LHCN-M2 (cell line): ENCODE data around the gene TSKU. TPM values are rescaled to one million over a fixed set of nuclear protein-coding genes. Genes with fewer than 3 reads are reported as not detected.

Source experiments
- DNase-seq: peaks from one replicate; pipeline ENCODE4 v3.0.0-alpha.2; 2012; ENCODE audit warnings: low read depth
- total RNA-seq: library from RNA; depleted of rRNA; stranded (reverse); fragments of >200 nt; gene quantifications from 2 replicates; pipeline ENCODE4 v1.2.3, GENCODE V29; 2014

TSKU gene
- total RNA-seq, 1 experiment from 2014 or later: 22.6 TPM

GRCh38 chr11:76752321-76753143 lies 30.6 kb upstream of the TSKU start:
- no peak for DNase-seq

DNA sequence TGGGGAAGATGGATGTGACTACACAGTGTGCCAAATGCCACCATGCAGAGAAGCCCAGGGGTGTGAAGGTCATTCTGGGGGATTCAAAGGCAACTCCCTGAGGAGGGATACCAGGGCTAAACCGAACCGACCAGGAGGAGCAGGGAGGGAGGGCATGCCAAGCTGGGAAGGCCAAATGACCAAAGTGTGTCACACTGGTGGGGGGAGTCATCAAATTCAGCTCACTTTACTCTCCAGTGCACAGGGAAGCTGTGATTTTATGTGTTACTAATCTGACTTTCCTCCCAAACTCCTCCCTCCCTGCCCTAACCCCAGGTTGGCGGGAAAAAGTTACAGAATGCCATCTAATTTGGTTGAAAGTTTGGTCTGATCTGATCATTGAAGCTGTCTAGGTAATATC lies 29.7 kb upstream of the TSKU start:
- DNase-seq: no peak

DNA sequence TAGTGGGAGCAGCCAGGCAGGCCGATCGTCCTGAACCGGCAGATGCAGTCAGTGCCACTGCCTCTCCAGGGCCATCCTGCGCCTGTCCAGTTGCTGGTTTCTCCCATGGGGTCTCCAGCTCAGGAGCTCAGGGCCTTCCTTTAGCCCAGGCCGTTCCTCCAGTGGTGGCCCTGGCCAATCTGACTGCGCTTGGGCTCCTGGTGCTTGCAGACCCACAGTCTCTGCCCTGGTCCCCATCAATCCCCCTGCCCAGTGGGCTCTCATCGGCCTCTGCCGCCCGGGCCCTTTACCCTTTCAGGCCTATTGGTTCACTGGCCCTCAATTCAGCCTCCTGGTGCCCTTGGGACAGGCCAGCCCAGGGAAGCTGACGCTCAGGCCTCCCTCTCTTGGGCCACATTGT lies 29.2 kb upstream of the TSKU start:
- no peak for DNase-seq

DNA sequence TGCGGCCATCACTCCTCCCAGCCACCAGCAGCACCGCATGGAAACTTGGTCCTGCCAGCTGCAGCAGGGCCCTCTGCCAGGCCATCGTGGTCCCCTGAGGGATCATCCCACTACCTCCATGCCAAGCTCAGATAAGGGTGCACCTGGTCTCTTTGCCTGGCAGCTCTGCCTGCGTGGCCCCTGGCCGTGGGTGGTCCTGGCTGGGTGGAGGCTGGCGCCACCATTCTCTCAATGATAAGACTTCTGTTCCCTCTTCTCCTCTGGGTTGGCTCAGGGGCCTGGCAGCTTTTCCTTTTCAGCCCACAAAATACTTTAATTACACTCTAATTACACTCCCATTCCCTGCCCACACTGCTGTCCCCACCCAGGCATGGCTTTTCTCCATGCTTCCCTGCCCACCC lies 26.8 kb upstream of the TSKU start:
- no peak for DNase-seq

GRCh38 chr11:76758311-76758710 lies 24.8 kb upstream of the TSKU start:
- no peak for DNase-seq

DNA sequence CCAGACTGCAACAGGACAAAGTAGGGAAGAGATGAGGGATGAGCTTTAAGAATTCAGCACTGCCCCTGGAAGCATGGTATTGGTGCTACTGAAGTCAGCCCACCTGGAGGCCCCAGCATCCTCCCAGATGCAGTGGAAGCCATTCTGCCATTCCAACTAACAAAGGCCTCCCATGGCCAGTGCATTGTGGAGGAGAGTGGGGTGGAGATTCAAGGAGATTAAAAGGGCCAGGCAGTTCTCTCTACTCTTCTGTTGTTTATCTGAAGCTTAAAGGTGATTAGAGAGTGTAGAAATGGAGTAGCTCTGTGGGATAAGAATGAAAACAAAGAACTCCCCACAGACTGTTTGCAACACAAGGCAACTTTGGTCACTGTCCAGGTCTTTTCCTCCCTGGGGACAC lies 24.1 kb upstream of the TSKU start:
- DNase-seq: no peak

- no peak for DNase-seq
These were observed 23.6 kb upstream of the TSKU start for GRCh38 chr11:76759517-76759916.

DNA sequence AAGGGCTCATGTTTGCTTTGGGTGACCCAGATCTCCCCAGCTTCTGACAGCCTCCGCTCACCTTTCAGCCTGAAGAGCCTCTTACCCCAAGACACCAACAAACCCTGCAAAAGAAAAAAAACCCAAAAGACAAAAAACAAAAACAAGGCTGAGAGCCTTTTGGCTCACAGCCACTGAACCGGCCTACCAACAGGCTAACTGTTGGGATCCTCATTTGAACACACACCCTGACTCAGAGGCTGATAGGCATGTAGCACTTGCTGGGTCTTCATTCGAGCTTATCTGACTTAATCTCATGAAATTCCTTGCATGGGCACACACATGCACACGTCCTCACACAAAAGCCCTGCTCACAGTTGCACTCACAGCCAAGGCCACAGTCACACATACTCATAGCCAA lies 22.9 kb upstream of the TSKU start:
- DNase-seq: no peak

DNA sequence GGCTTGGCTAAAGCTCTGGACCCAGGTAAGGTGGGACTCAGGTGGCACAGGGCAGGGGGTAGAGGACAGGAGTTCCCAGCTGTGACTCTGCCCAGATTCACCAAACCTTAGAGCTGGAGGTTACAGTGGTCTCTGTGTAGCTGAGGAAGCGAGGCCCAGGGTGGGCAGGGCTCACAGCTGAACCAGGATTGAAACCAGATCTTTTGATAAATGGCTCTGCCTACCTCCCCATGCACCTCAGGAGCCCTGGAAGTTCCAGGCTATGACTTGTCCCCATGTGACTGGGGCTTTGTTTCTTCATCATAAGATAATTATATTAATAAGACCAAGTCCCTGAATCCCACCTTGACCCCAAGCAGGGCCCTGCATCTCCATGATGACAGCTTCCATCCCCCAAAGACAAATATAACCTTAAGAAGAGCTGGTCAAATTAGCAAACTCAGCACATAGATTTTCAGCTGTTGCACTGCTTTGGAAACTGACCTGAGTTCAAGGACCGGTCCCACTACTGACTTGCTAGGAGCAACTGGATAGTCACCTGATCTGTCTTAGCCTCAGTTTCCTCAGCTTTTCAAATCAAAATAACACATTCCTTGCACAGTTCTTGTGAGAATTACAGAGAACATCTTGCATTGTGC lies 21.3 kb upstream of the TSKU start:
- no peak for DNase-seq

- no peak for DNase-seq
These were observed 20.8 kb upstream of the TSKU start for GRCh38 chr11:76762356-76762752.

DNA sequence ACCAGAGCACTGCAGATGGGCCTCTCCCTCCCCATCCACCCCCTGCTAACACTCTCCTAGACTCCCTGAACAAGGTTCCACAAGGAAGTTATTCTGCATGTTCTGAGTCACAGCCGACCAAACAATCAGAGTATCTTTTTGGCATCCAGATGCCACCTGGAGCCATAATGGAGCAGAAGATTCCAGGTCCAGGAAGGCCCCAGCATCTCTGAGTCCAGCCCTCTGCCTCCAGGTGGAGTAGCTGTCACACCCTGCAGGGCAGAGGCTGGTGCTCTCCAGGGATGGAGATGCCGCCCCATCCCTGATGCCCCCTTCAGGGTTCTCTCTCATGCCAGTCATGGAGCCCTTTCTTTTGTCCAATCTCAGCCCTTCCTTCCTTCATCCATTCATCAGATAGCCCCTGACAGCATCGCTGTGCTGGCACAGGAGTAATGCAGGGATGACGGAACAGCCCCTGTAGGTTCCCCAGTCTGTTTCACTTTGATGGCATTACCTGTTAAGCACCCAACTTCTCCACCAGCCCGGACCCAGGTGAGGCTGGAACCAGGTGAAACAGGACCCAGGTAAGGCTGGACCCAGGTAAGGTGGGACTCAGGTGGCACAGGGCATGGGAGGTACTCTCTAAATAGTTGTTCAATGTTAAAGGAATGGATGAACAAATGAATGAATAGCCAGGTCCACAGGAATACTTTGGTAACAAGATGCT lies 20.1 kb upstream of the TSKU start:
- DNase-seq: no peak

DNA sequence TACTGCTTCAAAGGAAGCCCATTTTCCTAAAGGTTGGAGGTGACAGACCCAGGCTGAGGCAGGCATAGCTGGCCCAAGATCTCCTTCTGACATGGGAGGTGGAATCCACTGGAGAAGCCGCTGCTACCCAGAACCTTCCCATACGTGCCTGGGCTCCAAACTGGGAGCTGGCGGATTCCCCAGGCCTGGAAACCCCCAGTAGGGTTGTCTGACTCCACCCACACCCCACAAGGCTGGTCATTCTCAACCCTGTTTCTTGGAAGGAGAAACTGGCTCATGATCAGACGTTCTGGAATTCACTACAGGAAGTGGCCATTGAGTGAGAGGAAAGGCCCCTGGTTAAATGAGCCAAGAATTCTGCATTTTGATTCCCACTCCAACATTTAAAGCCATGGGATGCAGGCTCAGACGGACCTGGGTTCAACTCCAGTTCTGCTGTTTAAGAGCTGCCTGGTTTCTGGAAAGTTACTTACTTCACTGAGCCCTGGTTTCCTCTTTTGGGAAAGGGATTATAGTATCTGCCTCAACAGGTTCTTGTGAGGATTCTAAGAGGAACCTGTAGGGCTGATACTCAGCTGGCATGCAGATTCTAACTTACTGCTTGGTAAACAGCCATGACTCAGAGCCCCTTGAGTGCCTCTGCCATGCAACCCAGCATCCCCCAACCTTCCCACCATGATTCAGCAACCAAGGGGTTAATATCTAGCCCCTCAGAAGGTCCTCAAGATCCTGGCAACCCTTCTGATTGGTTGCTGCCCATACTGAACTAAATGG lies 19.4 kb upstream of the TSKU start:
- no peak for DNase-seq

DNA sequence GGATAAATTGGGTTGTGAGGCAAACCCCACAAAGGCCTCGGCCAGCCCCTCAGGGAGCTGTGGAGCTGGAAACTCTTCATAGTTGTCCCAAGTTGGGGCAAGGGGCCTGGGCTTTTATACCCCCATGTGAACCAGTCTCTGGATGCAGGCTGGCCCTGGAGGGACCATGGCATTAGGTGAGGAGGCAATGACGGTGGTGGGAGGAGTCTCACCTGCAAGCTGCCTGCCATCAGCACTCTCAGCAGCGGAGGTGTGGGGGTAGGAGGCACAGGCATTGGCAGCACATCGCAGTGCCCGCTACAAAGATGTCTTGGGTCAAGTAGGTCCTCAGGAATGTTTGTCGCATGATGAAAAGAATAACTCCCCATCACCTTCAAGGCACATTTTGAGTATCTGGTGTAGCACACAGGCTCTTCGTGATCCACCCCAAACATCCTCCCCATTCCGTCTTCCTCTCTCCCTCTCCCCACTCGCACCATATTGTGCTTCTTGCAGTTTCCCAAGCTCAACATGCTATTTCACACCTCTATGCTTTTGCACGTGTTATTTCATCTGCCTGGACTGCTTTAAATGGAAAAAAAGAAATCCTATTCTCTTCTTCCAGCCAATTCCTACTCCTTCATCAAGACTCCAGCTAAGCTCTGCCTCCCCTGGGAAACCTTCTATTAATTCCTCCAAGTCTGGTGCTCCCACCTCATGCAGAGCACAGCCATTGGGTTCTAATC lies 18.1 kb upstream of the TSKU start:
- DNase-seq: no peak

DNA sequence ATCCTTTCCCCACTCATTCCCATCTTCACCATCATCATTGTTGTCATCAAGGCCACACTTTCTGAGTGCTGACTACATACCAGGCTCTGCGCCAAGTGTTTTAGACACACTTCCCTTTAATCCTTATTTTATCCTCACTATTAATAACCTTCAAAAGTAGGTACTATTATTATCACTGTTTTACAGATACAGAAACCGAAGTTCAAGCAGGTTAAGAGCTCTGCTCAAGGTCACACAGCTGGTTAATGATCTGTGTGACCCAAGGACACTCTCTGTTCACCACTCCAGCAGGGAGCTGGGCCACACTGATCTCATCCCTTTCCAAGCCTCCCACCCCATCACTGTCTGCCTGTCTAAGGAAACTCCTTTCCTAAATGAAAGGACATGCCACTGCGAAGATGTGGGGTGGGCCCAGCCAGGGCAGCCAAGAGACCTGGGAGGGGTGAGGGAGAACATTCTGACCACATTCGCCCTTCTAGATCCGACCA lies 17.2 kb upstream of the TSKU start:
- no peak for DNase-seq

DNA sequence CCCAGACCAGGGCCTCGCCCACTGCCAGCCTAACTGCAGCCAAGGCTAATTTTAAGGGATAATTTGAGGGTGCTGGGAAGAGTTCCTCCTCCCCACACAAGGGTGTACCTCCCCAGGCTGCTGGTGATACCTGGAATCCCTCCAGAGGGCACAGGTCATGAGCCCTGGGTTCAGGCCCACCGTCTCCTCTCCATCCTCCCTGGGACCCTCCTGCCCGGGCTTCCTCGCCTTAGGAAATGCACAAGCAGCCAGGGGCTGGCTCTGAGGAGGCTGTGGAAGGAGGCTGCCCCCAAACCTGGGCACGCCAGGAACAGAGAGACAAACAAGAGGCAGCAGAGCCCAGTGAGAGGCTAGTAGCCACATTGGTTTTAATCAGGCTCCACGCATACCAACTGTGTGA lies 16.6 kb upstream of the TSKU start:
- no peak for DNase-seq

DNA sequence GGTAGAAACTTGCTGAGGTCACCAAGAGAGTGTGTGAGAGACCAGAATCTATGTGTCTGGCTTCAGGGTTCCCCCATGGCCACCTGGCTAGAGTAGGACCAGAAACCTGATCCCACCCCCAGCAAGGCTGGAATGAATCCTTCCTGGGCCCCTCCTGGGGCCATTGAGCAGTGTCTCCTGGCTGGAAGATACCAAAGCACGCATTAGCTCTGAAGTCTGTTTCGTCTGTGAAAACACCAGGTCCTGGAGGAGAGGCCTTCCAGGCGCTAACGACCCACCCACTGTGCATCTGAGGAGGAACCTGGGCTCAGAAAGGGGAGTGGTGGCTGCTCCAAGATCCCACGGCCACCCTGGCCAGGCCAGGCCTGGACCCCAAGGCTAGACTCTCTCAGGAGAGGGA lies 15.5 kb upstream of the TSKU start:
- no peak for DNase-seq

GRCh38 chr11:76768088-76768908 lies 14.9 kb upstream of the TSKU start:
- no peak for DNase-seq

DNA sequence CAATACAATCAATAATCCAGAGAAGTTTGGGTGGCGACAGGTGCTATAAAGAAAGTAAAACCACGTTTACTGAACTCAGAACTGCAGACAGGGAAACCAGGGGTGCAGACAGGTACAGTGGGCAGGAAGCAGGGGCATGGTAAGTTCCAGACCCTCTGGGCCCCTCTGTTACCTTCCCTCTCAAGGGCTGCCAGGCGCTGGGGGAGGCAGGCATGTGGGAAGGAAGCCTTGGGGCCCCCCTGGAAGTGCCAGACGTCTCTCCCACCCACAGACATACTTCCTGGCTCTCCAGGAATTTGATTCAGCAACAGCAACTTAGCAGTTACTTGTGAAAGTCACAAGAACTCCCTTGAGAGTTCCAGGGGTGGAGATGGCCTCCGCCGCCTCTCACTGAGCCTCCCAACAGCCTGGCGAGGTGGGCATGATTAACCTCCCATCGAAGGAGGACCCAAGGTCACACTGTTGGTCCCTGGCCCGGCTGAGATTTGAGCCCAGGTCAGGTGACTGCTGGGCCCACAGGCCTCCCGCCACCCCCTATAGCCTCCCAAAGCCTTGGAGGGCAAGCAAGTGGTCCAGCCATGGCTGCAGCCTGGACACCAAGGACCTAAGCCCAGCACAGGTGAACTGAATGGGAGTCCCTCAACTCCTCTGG lies 14.1 kb upstream of the TSKU start:
- no peak for DNase-seq
